HG03060 (cell line): Measurements from ENCODE around the gene SLC4A1AP.

ENCODE experiments used
- ATAC-seq: cut with Tn5 transposase; IDR thresholded peaks from one replicate; pipeline ENCODE4 v1.9.1; 2021; ENCODE audit warnings: low read depth, moderate number of reproducible peaks; ENCODE audit not compliant: unreplicated experiment

SLC4A1AP gene

DNA sequence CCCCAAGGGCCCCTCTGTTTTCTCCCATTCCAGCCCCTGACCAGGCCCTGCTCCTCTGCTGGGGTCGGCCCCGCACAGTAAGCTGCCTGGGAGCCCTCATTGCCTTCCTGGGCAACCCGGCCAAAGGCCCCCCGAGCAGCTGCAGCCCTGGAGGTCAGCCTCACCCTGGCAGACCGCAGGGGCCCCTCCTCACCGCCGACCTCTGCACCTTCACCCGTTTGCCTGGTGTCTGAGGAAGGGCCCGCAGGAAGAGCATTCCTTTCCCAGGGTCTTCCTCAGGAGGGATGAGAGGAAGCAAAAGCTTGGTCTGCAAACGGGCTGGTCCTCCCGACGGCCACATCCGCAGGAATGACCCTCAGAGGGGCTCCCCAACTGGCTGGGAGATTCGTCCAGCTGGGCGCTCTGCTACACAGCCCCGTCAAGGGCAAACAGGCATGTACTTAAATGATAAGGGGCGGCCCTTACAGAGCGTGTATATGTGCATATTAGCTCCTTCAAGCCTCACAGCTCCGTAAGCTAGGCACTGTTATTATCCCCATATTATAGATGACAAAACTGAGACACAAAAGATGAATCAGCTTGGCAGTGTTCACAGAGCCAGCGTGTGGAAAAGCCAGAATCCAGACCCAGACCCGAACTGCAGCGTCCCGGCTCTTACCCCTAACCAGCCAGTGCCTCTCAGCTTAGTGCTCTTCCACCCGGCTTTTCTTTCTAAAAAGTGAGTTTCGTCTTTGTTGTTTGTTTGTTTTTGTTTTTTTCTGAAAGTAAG lies 52.8 kb downstream of the SLC4A1AP start:
- no peak for ATAC-seq

DNA sequence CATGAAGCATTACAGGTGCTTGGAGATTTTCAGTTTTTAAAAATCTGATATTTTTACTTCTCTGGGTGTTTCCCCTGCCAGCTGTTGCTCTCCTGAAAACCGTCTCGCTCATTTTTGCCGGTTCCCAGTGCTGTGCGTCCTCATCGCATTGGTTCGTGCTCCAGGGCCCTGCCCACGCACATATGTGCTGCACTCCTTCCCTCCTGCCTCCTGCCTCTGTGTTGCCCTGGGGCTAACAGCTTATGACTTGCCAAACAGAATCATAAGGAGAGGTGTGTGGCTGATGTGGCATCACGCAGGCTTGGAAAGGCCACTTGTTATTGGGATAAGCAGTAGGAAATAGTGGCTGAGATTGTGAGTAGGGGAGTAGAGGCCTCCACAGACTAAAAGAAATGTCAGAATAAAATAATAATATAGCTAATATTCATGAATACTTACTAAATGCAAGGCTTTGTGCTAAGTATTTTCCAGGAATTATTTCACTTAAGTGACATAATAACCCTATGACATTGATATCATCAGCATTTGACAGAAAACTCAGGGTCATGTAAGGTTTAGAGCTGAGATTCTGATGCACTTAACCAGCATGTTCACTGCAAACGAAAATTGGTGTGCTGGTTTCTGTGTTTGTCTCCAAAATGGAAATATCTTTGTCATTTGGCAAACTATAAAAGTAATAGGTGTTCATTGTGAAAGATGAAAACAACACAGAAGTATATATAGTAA lies 53.5 kb downstream of the SLC4A1AP start:
- no peak for ATAC-seq

GRCh38 chr2:27720004-27720551 lies 56.4 kb downstream of the SLC4A1AP start:
- no peak for ATAC-seq

DNA sequence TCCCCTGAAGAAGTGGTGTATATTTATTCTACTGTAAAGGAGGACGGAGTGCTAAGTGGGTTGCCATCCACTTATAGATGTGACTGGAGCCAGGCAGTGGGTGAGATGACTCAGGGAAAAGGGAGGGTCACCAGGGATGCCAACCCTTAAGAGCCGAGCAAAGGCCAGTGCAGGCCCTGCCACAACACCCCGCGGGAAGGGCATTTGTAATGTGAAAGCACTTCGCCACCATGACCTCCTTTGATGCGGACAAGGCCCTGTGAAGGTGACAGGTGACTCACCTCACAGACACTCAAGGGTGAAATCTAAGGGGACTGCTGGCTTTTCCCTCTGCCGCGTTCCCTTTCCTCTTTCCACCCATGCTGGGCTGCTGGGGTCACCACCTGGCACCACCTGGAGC lies 57.6 kb downstream of the SLC4A1AP start:
- no peak for ATAC-seq

DNA sequence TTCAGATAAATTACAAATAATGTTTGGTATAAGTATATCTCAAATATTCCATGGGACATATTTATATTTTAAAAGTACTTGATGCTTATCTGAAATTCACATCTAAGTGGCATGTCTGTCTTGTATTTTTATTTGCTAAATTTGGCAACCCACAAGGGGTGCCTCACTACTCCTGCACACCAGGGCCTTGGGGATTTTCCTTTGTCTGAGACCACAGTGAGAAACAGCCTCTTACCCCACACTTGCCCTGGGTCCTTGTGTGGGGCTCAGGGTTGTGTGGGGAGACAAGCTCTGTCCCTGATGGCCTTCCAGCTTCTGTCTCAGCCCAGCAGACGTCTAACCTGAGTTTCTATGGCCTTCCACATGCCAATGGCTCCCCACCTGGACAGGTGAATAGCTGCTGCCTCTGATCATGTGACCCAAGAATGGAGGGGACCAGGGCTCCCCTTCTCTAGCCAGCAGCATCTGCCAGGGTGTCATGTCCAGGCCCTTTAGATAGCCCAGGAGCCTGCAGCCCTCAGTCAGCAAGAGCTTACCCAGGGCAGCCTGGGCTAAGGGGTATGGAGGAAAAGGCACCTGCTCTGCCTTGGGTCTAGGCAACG lies 58.3 kb downstream of the SLC4A1AP start:
- ATAC-seq, result no peak

- no peak for ATAC-seq
Observed at GRCh38 chr2:27723372-27724144, 59.9 kb downstream of the SLC4A1AP start.

GRCh38 chr2:27724191-27724590 lies 60.5 kb downstream of the SLC4A1AP start:
- ATAC-seq, result no peak

GRCh38 chr2:27724905-27725701 lies 61.4 kb downstream of the SLC4A1AP start:
- ATAC-seq, result no peak

- ATAC-seq, result no peak
Observed at GRCh38 chr2:27727257-27727656, 63.6 kb downstream of the SLC4A1AP start.

DNA sequence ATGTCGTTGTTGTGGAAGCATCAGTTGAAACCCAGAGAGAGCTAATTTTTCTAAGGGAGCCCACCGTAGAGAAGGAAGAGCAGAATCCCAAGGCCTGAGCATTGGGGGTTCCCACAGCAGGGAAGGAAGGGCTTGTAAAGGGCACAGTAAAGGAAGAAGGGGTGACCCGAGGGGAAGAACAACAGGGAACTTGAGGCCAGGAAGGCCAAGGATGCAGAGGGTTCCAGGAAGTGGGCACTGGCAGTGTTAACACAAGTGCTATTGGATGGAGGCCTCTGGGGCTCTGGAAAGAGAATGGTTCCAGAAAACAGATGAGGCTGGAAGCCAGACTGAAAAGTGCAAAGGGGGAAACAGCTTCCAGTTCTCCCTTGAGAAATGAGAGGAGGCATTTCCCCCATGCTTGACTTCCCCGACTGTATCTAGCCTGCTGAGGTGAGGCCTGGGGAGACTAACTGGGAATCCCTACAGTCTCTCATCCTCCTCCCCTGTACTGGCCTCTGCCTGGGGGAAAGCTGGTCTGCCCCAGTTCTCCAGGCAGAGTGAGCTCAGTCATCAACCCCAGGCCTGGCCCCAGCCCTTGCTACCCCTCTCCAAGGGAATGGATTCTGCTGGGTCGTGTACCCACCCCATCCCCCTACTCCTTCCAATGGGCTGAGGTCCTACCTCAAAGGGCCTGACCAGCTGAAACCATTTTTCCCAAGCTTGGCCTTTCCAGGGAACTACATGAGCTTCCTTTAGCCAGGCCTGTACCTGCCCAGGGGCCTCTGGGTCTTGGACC lies 64.6 kb downstream of the SLC4A1AP start:
- ATAC-seq, result no peak

DNA sequence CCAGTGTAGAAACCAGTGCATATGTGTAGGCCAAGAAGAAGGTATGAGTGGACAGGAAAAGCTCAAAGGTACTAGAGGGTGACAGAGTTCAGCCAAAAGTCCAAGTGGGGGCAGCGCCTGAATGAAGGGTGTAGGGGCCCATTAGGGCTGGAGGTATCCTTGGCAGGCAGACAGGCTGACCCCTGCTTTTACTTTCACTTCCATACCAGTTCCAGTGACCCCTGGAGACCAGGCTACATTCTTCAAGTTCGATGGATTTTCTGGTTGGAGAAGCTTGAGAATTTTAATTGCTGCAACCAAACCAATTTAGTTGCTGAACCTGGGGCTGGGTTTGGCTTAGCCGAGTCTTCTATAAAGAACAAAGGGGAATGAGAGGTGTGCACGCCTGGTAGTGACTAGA lies 65.5 kb downstream of the SLC4A1AP start:
- no peak for ATAC-seq

GRCh38 chr2:27729614-27730013 lies 65.9 kb downstream of the SLC4A1AP start:
- ATAC-seq, result no peak

GRCh38 chr2:27730261-27730662 lies 66.6 kb downstream of the SLC4A1AP start:
- no peak for ATAC-seq

GRCh38 chr2:27730980-27731691 lies 67.4 kb downstream of the SLC4A1AP start:
- ATAC-seq, result no peak

- ATAC-seq, result no peak
Observed at GRCh38 chr2:27734305-27734704, 70.6 kb downstream of the SLC4A1AP start.

GRCh38 chr2:27735263-27735904 lies 71.7 kb downstream of the SLC4A1AP start:
- ATAC-seq, result no peak

- no peak for ATAC-seq
Observed at GRCh38 chr2:27736031-27736889, 72.6 kb downstream of the SLC4A1AP start.
